GM18517 (cell line): ENCODE measurements around the gene POLR2C.
"Not testable (repeated sequence)": the region's sequence is repeated elsewhere in the genome, so short reads cannot be mapped to it uniquely, and the experiment has no call there.

Experiments
- ATAC-seq: cut with Tn5 transposase; IDR thresholded peaks from one replicate; pipeline ENCODE4 v1.9.1; 2021; ENCODE audit warnings: mild to moderate bottlenecking, moderate library complexity; ENCODE audit not compliant: unreplicated experiment

POLR2C gene

DNA sequence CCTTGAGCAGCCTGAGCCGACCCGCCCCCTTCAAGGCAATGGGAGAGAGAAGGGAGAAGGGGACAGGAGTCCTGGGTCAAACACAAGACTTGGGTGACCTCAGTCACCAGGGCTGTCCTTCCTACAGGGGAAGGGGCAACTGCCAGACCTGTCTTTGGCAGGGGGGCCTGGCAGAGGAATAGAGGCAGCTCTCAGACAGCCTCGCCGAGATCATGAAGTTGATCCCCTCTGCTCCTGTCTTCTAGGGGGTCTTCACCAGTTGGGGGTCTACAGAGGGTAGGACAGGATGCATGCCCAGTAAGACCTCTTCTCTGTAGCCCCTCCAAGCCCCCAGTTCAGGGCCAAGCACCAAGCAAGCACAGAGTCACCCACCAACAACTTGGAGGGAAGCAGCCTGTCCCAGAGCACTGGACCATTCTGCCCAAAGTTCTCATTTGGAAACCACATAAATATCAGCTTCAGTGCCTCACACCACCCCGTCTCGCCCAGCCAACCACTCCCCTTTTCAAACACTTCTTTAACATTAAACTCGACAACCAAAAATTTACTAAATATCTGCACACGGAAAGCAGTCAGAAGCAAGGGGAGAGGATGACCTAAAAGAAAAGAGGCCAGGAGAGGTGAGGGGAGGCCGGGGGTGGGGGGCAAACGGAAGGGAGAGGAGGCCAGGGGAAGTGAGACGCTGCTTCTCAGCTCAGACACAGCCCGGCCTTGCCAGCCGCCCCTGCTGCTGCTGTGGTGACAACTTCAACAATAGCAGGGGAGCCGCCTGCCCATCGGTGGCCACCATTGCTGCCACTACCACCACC lies 16.1 kb downstream of the POLR2C start:
- no peak for ATAC-seq

DNA sequence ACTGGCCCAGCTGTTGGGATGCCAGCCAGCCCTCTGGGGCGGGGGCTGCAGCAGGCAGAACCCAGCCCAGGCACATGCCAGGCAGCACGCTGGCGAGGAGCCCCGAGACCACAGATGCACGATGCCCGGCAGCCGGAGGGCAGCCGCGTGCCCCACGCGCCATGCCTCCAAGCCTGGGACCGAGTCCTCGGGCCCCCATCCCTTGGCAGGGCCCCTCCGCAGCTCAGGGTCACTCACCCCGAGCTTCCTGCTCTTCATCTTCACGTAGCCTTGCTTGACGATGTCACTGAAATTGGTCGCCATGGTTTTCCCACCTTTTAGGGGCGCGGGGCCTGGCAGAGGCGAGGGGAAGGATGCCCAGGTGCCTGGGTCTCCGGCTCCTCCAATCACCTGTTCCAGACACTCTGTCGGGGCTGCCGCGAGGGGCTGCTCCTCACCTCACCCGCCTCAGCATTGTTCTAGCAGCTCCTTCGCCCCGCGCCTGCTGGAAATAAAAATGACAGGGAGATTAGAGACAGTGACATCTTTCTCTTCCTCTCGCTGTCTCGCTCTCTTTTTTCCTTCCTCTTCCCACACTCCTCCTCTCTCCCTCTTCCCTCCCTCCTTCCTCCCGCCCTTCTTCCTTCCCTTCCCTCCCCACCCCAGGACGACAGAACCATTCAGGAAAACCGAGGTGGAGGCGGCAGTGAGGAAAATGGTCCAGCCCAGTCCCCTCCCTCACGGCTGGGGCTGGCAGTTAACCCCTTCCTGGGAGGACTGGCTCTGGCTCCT lies 16.9 kb downstream of the POLR2C start:
- no peak for ATAC-seq

DNA sequence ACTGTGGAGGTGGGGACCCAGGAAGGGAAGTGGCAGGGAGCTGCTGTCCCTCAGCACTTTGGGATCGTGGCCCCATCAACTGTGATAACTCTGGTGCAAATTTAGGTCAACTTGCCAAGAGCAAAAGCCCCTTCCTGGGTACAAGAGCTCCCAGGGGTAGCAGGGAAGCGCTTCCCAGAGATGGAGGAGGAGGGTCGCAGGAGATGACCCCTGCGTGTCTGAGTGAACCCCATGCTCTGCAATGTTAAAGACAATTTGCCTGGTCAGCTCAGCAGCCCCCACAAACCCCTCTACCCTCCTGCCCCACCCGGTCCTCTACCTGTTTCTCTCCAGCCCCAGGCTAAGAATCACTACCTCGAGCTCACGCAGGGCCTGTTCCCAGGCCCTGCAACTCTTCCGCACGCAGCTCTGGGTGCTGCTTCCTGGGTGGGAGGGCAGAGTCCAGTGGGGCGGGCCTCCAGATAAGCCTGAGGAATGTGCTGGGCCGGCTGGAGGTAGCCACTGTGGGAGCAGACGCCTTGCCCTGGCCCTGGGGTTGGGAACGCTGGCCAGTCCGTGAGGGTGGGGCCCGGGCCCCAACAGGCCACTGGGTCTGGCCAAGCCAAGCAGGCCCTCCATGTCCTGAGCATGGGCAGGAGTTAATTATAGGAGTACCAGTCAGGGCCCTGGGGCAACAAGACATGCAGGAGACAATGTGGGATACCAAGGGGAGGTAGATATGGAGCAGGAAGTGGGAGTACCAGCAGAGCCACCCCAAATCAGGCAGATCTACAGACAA lies 17.7 kb downstream of the POLR2C start:
- ATAC-seq: no peak

DNA sequence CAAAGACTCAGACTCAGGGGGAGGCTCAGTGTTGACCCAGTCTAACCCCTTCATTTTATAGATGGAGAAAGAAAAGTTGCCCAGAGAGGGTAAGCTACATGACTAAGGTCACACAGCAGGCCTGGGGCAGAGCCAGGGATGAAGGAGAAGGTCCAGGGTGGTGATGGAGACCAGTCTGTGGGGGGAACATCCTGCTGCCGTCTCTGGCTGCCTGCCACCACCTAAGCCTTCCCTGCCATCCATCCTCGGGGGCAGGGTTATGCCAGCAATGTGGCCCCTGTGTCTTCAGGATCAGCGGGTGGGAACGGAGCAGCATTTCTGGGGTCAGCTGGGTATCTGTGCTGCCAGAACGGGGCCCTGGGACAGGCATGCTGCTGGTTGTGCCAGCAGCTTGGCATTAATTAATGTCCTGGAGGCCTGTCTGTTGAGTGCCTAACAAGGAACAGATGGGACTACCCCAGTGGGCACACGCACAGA lies 18.3 kb downstream of the POLR2C start:
- no peak for ATAC-seq

DNA sequence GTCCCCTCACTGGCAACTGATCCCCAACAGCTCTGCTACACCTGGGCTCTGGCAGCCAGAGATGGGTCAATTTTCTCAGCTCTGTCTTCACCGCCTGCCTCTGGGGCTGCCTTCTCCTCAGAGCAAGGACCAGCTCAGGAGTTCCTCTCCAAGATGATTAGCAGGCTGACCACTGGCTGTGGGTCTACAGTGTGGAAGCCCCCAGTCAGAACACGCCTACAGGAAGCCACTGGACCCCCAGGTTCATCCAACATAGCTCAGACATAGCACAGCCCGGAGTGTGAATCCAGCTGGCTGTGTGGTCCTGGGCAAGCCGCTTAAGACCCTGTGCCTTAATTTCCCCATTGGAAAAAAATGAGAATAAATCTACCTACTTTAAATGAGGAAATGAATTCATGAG lies 18.9 kb downstream of the POLR2C start:
- ATAC-seq: no peak

DNA sequence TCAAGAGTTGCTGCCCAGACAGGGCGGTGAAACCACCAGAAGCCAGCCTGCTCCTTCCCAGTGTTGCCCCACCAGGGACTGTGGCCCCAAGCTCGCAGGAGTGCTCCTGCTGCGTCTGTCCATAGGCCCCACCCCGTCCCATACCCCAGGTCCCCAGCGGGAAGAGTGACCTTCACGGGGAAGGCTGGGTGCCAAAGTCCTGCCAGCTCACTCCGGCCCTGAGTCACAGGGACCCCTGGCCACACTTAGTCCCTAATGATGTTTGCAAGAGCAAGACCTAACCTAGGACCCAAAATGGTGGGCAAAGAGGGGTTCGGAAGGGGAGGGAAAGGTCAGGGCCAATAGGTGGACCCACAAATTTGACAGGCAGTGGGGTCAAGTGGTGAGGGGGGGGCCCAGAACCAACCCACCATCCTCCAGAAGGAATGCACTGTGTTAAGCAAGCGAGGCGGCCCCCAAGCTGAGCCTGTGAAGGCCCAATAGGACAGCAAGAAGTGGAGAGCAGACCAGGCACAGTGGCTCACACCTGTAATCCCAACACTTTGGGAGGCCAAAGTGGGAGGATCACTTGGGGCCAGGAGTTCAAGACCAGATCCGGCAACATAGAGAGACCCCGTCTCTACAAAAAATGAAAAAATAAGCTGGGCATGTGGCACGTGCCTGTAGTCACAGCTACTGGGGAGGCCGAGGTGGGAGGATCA lies 20.5 kb downstream of the POLR2C start:
- no peak for ATAC-seq

DNA sequence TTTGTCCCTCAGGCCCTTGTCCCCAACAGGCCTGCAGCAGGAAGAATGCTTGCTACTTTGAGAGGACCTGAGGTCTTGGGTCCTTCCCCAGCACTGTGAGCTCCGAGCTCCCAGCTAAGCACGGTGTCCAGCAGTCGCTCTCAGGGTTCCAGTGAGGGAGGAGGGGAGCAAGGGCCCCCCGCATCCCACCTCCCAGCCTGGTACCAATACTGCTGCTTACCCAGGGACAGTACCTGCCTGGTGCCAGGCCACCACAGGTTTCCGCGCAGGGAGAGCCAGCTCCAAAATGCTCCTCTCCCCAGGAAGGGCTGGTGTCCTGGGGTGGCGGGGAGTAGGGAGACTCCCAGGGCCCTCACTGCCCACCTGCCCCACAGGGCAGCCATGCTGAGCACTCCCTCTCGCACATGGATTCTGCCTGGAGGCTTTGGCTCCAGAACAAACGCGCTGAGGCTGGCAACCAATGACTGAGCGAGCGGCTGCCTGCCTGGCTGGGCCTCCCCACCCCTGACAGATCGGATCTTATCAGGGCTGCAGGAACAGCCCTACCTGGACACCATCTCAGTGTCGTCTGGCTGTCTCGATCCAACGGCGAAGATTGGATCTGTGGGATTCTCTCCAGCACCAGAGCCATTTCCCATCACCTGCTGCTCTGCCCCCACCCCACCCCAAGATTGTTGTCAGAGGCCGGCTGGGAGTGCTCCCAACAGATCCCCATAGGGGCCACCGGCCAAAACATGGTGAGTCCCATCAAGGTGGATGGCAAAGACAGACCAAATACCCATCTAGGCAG lies 21.4 kb downstream of the POLR2C start:
- no peak for ATAC-seq

DNA sequence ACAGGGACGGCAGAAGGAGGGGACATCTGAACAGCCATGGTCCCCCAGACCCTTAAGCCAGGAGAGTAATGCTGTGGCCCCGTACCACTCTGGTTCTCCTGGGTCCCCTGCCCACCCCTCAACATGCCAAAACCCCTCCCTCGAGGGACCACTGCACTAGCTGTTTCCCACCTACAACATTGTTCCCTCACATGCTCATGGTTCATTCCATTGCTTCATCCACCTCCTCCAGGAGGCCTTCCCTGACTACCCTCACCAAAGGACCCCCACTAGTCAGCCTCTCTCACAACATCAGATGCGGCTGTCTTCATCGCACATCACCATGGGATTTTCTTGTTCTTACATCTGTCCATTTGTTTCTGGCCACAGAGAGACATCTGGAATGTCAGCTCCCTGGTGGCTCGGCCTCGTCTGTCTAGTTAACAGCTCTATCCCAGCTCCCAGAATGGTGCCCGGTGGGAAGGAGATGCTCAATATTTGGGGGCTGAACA lies 22.1 kb downstream of the POLR2C start:
- ATAC-seq: no peak

DNA sequence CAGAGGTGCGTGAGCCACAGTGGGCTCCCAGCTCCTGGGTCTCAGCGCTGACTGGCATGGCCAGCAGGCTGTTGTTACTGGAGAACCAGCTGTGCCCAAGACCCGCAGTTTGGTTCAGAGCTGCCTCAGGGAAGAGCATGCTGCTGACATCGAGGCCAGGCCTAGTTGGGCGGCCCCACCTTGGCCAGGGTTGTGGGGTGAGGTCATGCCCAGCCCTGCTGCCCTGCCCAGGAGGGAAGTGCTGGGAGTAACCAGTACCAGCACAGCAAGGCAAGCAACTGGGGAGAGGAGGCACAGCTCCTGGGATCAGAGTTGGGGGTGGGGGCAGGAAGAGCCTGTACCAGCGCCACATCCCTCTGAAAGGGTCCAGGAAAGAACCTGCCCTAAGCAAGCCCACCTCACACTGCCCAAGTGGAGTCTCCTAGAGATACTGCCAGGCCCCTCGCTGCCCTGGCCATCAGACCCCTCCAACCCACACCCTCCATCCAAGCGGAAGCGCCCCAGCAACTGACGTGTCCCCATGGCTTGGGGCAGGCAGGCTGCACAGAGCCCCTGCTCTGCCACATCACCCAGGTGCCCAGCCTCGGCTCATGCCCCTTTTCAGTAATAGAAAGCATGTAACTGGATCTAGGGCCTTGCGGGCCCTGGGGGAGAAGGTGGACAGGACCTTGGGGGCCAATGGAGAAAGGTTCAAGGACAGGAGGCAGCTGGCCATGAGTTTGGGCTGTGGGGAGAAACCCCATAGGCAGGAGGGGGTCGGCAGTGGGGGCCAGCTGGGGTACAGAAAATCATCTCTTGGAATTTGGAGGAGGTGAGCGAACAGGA lies 22.8 kb downstream of the POLR2C start:
- ATAC-seq: no peak

DNA sequence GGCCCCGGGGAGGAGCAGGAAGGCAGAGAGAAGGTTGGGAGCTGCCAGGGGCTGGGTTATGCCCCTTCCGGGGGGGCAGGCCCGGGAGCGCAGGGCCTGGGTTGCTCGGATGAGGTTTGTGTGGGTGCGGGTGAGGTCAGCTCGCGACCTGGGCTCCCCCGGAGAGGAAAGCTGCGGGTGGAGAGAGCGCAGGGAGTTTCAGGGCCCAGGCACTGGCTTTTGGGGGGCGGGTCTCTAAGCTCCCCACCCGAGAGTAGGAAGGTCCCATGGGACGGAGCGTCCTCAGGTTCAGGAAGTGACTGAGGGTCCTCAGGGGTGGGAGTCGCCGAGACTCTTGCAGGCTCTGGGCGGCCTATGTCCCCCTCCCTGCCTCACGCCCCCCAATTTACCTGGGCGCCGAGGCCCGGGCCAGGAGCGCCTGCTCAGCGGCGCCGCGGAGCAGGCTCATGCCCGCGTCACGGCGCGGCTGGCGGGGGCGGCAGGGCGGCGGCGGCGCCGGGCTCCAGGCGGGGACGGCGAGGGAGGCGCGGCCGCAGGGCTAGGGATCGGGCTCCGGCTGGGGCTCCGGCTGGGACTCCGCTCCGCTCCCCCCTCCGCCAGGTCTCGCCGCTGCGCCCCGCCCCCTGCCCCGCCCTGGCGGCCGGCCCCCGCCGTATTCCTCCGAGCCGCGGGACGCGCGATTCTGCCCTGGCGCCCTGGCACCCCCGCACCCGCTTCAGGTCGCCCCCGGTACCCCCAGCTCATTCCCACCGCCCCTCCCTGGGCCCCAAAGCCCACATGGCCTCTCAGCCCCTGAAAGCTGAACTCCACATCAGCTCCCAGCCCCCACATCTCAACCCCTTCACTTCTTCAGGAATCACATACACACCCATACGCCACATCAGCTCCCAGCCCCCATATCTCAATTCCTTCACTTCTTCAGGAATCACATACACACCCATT lies 23.7 kb downstream of the POLR2C start, which contains the start of gene DOK4:
TSS of gene DOK4 (minus strand) at position 578 of the 942 bp plus-strand sequence. CDS start 6,986 bp downstream, outside the sequence.
- ATAC-seq: no peak

DNA sequence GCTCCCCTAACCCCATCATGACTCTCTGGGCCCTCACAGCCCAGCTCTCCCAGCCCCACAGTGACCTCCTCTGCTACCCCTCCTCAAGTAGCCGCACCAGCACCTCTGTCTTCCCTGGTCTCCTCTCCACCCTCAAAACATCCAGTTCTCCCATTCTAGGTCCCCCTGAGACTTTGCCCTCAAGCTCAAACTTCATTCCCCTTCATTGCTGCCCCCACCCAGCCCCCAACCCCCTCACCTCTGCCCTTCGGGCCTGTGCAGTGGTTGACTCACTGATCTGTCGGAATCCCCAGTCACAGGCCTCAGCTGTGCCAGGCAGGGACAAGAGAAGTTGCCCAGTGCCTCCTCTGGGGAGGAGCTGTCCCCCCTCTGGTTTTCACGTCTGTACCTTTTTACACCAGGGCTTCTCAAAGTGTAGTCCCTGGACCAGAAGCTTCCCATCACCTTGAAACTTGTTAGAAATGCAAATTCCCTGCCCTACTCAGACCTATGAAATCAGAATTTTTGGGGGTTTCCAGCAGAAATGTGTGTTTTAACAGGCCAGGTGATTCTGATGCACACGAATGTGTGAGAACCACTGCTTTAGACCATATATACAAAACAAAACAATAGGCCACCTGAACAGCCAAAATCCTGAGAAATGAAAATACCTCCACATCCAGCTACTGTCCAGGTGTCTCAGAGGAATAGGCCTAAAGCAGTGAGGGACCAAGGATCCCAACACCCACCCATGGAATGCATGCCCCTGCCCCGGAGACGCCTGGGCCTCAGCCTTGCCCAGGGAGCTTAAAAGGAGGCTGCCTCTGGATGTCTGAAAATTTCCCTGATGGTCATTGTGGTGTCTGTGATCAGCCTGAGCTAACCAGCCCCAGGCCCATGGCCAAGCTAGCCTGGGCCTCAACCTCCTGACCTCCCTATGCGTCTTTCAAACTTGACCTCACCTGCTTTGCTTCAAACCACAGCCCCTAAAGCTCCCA lies 24.7 kb downstream of the POLR2C start:
- no peak for ATAC-seq

DNA sequence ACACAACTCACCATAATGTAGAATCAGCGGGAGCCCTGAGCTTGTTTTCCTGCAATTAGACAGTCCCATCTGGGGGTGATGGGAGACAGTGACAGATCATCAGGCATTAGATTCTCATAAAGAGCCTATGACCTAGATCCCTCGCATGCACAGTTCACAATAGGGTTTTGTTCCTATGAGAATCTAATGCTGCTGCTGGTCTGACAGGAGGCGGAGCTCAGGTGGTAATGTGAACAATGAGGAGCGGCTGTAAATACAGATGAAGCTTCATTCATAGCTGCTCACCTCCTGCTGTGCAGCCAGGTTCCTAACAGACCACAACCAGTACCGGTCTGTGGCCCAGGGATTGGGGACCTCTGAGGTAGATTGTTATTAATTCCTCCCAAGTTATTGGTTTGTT lies 26.8 kb downstream of the POLR2C start:
- no peak for ATAC-seq

DNA sequence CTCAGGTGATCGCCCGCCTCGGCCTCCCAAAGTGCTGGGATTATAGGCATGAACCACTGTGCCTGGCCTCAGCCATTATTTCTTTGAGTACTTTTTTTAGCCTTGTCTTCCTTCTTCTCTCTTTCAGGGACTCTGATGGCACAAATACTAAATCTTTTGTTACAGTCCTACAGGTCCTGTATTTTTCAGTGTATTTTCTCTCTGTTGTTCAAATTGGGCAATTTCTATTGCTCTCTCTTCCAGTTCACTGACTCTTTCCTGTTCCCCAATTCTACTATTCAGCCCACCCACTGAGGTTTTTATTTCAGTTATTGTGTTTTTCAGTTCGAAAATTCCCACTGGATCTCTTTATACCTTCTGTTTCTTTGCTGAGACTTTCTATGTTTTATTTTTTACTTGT lies 31.3 kb downstream of the POLR2C start:
- no peak for ATAC-seq

DNA sequence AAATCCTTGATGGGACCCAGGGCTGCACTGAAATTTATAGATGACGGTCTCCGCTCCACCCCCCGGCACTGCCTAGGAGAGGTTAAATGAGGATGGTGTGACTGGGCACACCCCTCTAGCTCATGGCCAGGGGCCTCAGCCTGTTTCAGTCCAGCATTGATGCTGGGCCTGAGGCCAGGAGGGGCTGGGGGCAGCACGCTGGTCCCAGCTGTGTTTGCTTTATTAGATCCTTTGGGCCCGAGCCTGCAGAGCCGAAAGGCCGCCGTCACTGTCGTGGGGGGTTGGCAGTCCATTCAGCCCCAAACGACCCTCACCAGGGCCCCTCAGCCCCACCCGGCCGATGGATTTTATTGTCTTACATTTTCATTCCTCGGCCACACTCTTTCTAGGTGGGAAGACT lies 34.6 kb downstream of the POLR2C start:
- ATAC-seq: no peak

DNA sequence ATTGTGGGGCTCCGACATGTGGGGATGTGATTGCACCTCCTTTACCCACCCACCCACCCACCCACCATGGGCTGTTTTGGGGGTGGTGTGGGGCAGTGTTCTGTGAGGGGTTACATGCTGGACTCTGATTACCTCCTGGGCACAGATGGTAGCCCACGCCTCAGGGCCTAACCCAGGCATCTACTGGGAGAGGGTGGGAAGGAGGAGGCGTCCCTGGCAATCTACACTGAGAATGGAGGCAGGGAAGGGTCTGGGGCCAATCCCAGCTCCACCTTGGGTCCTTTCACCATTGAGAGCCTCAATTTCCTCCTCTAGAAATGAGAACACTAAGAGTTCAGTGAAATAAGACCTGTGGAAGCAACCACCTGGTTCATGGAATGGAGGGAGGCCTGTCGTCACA lies 35.6 kb downstream of the POLR2C start:
- no peak for ATAC-seq

DNA sequence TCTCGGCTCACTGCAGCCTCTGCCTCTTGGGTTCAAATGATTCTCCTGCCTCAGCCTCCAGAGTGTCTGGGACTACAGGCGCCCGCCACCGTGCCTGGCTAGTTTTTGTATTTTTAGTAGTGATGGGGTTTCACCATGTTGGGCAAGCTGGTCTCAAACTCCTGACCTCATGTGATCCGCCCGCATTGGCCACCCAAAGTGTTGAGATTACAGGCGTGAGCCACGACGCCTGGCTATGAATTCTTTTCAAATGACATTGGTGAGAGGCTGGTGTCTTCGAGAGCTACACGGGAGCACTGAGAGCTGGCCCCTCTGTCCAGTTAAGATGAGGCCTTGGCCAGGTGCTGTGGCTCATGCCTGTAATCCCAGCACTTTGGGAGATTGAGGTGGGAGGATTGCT lies 37.5 kb downstream of the POLR2C start:
- not testable (repeated sequence) for ATAC-seq
